Endothelial cell of umbilical vein (primary cell): ENCODE measurements around the gene TMEM54. TPM values are rescaled to one million over a fixed set of nuclear protein-coding genes. Genes with fewer than 3 reads are reported as not detected.

Experiments
- BruUV-seq: library from RNA; stranded (reverse); fragments of 400-500 nt; replicated peaks from 2 replicates; lab custom pipeline; 2021; lab: Mats Ljungman, UMichigan
- CTCF ChIA-PET: fragments of 300-600, 350-600 bp; sonication (Branson Sonifier 250); formaldehyde crosslinking; loops from one replicate; lab custom pipeline; 2021; ENCODE audit warnings: antibody characterized with exemption, inconsistent platforms; lab: Charles Lee
- POLR2A ChIA-PET: fragments of 300-600, 350-600 bp; sonication (Branson Sonifier 250); formaldehyde crosslinking; loops from one replicate; lab custom pipeline; 2021; ENCODE audit warnings: antibody characterized with exemption, inconsistent platforms; lab: Charles Lee
- DNase-seq: peaks from one replicate; pipeline ENCODE4 v3.0.0-alpha.2; 2011; ENCODE audit warnings: low read depth, low spot score
- FAIRE-seq: peaks from 2 replicates; lab custom pipeline; 2011; peaks lifted over from hg19 to GRCh38; lab: Jason Lieb, UNC
- H2AFZ ChIP-seq: 2 replicates; pipeline ENCODE4 v1.6.0; 2012; ENCODE audit warnings: low read depth, low read length, control low read depth, inconsistent platforms
- H3K27ac ChIP-seq: 2 replicates; pipeline ENCODE4 v1.5.1; 2011; ENCODE audit warnings: low read depth, mild to moderate bottlenecking, control low read depth, low read length, moderate library complexity; ENCODE audit not compliant: insufficient read depth
- H3K27me3 ChIP-seq, 2 experiments: 2 replicates each; pipeline versions ENCODE4 v1.6.0 to v1.6.1; 2011; ENCODE audit warnings: low read length in 2 of 2, mixed read lengths in 1 of 2; ENCODE audit not compliant: control insufficient read depth in 2 of 2, insufficient read depth in 2 of 2
- H3K36me3 ChIP-seq, 2 experiments: 2 replicates in 1 of 2; 3 replicates in 1 of 2; pipeline ENCODE4 v1.5.1; 2011; ENCODE audit warnings: low read length in 2 of 2, mild to moderate bottlenecking in 1 of 2, moderate library complexity in 1 of 2; ENCODE audit not compliant: control insufficient read depth in 2 of 2, insufficient read depth in 2 of 2; ENCODE audit errors: extremely low read depth in 1 of 2
- H3K4me1 ChIP-seq: 3 replicates; pipeline ENCODE4 v1.5.1; 2011; ENCODE audit warnings: mild to moderate bottlenecking, low read length; ENCODE audit not compliant: control insufficient read depth, insufficient read depth; ENCODE audit errors: extremely low read depth
- H3K4me2 ChIP-seq: 2 replicates; pipeline ENCODE4 v1.6.1; 2011; ENCODE audit warnings: low read length, control low read depth, mixed read lengths; ENCODE audit not compliant: insufficient read depth
- H3K4me3 ChIP-seq, 3 experiments: fragments of 200-600 bp in 1 of 3; sonication (generic), shearing (Covaris generic) in 1 of 3; replicated peaks in 1 of 3; 2 replicates each; pipeline ENCODE4 v1.5.1; 2011 to 2016; ENCODE audit warnings: control low read depth in 3 of 3, low read length in 3 of 3, mild to moderate bottlenecking in 2 of 3, inconsistent platforms in 1 of 3, low read depth in 1 of 3, moderate library complexity in 1 of 3; ENCODE audit not compliant: insufficient read depth in 1 of 3
- H3K79me2 ChIP-seq: 2 replicates; pipeline ENCODE4 v1.6.0; 2012; ENCODE audit warnings: low read length, inconsistent platforms; ENCODE audit not compliant: control insufficient read depth, insufficient read depth
- H3K9ac ChIP-seq: replicated peaks from 2 replicates; pipeline ENCODE3; 2011; ENCODE audit warnings: low read length, control low read depth; ENCODE audit not compliant: insufficient read depth; ENCODE audit errors: extremely low read depth
- H3K9me1 ChIP-seq: replicated peaks from 3 replicates; pipeline ENCODE4 v1.6.0; 2011; ENCODE audit warnings: mild to moderate bottlenecking, low read length; ENCODE audit not compliant: control insufficient read depth, insufficient read depth; ENCODE audit errors: extremely low read depth
- H3K9me3 ChIP-seq: replicated peaks from 2 replicates; pipeline ENCODE4 v1.5.1; 2012; ENCODE audit warnings: low read length, inconsistent platforms; ENCODE audit not compliant: control insufficient read depth, insufficient read depth
- H4K20me1 ChIP-seq: replicated peaks from 2 replicates; pipeline ENCODE3; 2011; ENCODE audit warnings: mild to moderate bottlenecking, low read length; ENCODE audit not compliant: control insufficient read depth, insufficient read depth; ENCODE audit errors: extremely low read depth
- CTCF ChIP-seq, 2 donors: IDR thresholded peaks; 1 replicate in 1 of 2; 2 replicates in 1 of 2; pipeline ENCODE4 v1.5.1; 2011; ENCODE audit warnings: low read length in 2 of 2, mild to moderate bottlenecking in 2 of 2, moderate library complexity in 2 of 2, control low read depth in 1 of 2, inconsistent platforms in 1 of 2, low read depth in 1 of 2; ENCODE audit not compliant: insufficient read depth in 1 of 2; ENCODE audit errors: extremely low read depth in 1 of 2
- EZH2 ChIP-seq: IDR thresholded peaks from 2 replicates; pipeline ENCODE4 v1.6.1; 2012; ENCODE audit warnings: borderline replicate concordance, low read depth, mild to moderate bottlenecking, moderate library complexity, low read length, inconsistent platforms; ENCODE audit not compliant: severe bottlenecking
- FOS ChIP-seq: IDR thresholded peaks from 2 replicates; pipeline ENCODE4 v1.6.1; 2011; ENCODE audit warnings: mild to moderate bottlenecking, low read length, moderate library complexity, borderline replicate concordance; ENCODE audit not compliant: insufficient read depth
- GATA2 ChIP-seq: IDR thresholded peaks from 2 replicates; pipeline ENCODE4 v1.7.0; 2011; ENCODE audit warnings: low read depth, mild to moderate bottlenecking, moderate library complexity, mixed read lengths, low read length; ENCODE audit not compliant: insufficient read length, insufficient read depth
- JUN ChIP-seq: IDR thresholded peaks from 2 replicates; pipeline ENCODE4 v1.6.1; 2011; ENCODE audit warnings: borderline replicate concordance, low read depth; ENCODE audit not compliant: insufficient read length, insufficient read depth
- MYC ChIP-seq: IDR thresholded peaks from one replicate; pipeline ENCODE4 v1.6.1; 2011; ENCODE audit warnings: mild to moderate bottlenecking, low read depth, low read length
- POLR2A ChIP-seq: IDR thresholded peaks from 2 replicates; pipeline ENCODE4 v1.6.1; 2012; ENCODE audit warnings: low read depth, mild to moderate bottlenecking, control low read depth, low read length
- POLR2AphosphoS5 ChIP-seq: IDR thresholded peaks from 2 replicates; pipeline ENCODE4 v1.6.1; 2012; ENCODE audit warnings: low read depth, mild to moderate bottlenecking, control low read depth, low read length, moderate library complexity; ENCODE audit not compliant: insufficient read depth
- dilution Hi-C: fragments of 300-500 bp; cut with MboI; formaldehyde crosslinking; loops from one replicate; pipeline ENCODE4 v1.15.0; 2019; ENCODE audit warnings: low sequenced_read_pairs; ENCODE audit not compliant: extremely low pct_ligation_motif_present
- intact Hi-C: fragments of 100-400 bp; cut with micrococcal nuclease; formaldehyde crosslinking; loops from one replicate; pipeline ENCODE4 v1.10.0; 2022
- polyA plus RNA-seq, 4 experiments: library from polyadenylated mRNA; depleted of rRNA in 3 of 4; stranded (reverse) in 3 of 4; unstranded in 1 of 4; fragments of >200 nt; gene quantifications; 2 replicates each; pipeline versions ENCODE4 v1.2.1 to v1.2.3, GENCODE V29; 2011 to 2012; ENCODE audit warnings: missing spikeins in 1 of 4
- total RNA-seq: library from RNA; stranded (reverse); gene quantifications from 2 replicates; pipeline ENCODE4 v1.2.3, GENCODE V29; 2021
- TF ChIP-seq, protein P1 (sequence below): IDR thresholded peaks from 2 replicates; pipeline ENCODE4 v1.6.1; 2011; ENCODE audit not compliant: insufficient read depth, insufficient read length

The TMEM54 gene
- total and polyA plus RNA-seq, 2 donors (not counting 3 experiments of a cell fraction or from before 2014, with no cell fraction given) = 23.6 to 77.2 TPM

DNA sequence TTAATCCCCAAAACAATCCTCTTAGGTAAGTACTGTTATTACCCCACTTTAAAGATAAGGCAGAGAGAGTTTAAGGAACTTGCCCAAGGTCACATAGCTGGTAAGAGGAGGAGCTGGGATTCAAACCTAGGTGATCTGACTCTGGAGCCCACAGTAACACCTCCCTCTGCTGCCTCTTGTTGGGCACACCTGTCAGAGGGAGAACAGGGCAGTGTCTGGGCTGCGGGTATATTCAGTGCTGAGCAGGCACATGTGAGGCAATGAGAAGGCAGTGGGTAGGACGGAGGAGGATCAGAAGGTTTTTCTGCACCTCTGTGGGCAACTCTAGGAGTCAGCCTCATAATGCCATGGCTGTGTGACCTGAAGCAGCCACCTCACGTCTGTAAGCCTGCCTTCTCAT is 13.1 kb downstream of the TMEM54 start:
- ChIA-PET CTCF (interaction anchor here (0.8 to 3.3 kb wide), 4 partner anchors 9 to 176 kb away, joined by 3 to 20 read pairs (median 8); no protein-coding TSS in a partner anchor), POLR2A (no interaction called here)
- no peaks in the 10 kb centered on the region for H3K9me3 ChIP-seq
- no peaks in the 10 kb centered on the region for H3K79me2 ChIP-seq
- TF ChIP-seq CTCF (IDR thresholded peaks at IDR 0.05; ENCODE audit: extremely low read depth in 1 of 2, insufficient read depth in 1 of 2, low read depth in 1 of 2, low read length in 2 of 2) (no peak), POLR2AphosphoS5 (no peak), JUN (no peak), POLR2A (no peak), EZH2 (no peak), MYC (no peak), GATA2 (no peak), FOS (no peak)
- TF ChIP-seq, protein P1, sequence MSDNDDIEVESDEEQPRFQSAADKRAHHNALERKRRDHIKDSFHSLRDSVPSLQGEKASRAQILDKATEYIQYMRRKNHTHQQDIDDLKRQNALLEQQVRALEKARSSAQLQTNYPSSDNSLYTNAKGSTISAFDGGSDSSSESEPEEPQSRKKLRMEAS = no peak
- peaks cover 28 to 32% of the 10 kb centered on the region in 2 experiments for H3K27me3 ChIP-seq
- dilution Hi-C loops (no loop called here), intact Hi-C loops (no loop called here)
- FAIRE-seq = no peak
- no peak for DNase-seq
- H2AFZ ChIP-seq = no peak overlapping the region
- no peak overlapping the region for H3K9ac ChIP-seq
- no peaks in the 10 kb centered on the region for H3K36me3 ChIP-seq
- no peaks in the 10 kb centered on the region for H3K4me1 ChIP-seq
- no peak overlapping the region for H3K27ac ChIP-seq
- no peaks in the 10 kb centered on the region for H3K9me1 ChIP-seq
- no peaks in the 10 kb centered on the region for H4K20me1 ChIP-seq
- BruUV-seq = no TSS peak
- no peak overlapping the region for H3K4me2 ChIP-seq
- no peak overlapping the region for H3K4me3 ChIP-seq
